IPS DF 6.9 (cell line): ENCODE measurements around the gene UBE2I.
A peak's percentile ranks its signal among the peaks of the same experiment; 100 is the strongest.

ENCODE experiments used
- DNase-seq: peaks from one replicate; pipeline ENCODE4 v3.0.0-alpha.2; 2013; ENCODE audit warnings: low read depth, low spot score
- H3K27ac ChIP-seq: one replicate; pipeline ENCODE4 v1.5.1; 2013; ENCODE audit warnings: low read length, control low read depth
- H3K27me3 ChIP-seq: 2 replicates; pipeline ENCODE4 v1.6.1; 2013; ENCODE audit warnings: mild to moderate bottlenecking, low read length; ENCODE audit not compliant: control insufficient read depth, insufficient read depth
- H3K36me3 ChIP-seq: 2 replicates; pipeline ENCODE4 v1.6.1; 2013; ENCODE audit warnings: low read length; ENCODE audit not compliant: control insufficient read depth, insufficient read depth
- H3K4me1 ChIP-seq: 2 replicates; pipeline ENCODE4 v1.6.1; 2013; ENCODE audit warnings: low read length; ENCODE audit not compliant: control insufficient read depth, insufficient read depth
- H3K4me3 ChIP-seq: 2 replicates; pipeline ENCODE4 v1.5.1; 2013; ENCODE audit warnings: mild to moderate bottlenecking, low read length
- H3K9me3 ChIP-seq: 2 replicates; pipeline ENCODE4 v1.6.1; 2013; ENCODE audit warnings: low read length, inconsistent platforms; ENCODE audit not compliant: control insufficient read depth, insufficient read depth
- whole genome bisulfite sequencing: extraction: QIAGEN DNeasy Blood & Tissue Kit; methylation state at CpG from one replicate; pipeline ENCODE4 v1.1.7; 2013; ENCODE audit warnings: mixed read lengths, missing lambda C conversion rate; ENCODE audit not compliant: insufficient read length, insufficient coverage; 5-methylcytosine and 5-hydroxymethylcytosine counted together

The UBE2I gene

DNA sequence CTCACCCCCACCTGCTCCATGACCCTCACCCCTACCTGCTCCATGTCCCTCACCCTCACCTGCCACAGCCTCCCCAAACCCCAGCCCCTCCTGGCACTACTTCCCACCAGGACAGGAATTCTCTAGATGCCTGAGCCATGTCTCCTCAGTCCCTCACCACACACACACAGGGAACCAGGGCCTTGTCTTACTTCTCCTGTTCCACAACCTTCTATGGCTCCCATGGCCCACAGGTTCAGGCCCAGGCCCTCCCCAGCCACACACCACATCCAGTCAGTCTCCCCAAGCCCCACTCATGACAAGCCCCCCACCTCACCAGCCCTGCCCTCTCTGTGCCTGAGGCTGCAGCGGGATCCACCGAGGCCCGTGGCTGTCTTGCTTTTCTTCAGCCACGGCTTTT lies 3.1 kb upstream of the UBE2I start:
- Histone ChIP-seq H3K27me3 (no peaks in the 10 kb centered on the region), H3K36me3 (no peaks in the 10 kb centered on the region), H3K4me1 (peaks cover 3% of the 10 kb centered on the region; the same call in 1 of the 2 replicates), H3K9me3 (no peaks in the 10 kb centered on the region), H3K4me3 (no peak overlapping the region), H3K27ac (no peak overlapping the region)
- WGBS: no CpG with 5 or more reads among the region's 4 CpGs
- DNase-seq: no peak

- DNase-seq: no peak
- H3K27me3 ChIP-seq: no peaks in the 10 kb centered on the region
- 100% methylated on average over 5 of the region's 43 CpGs for WGBS
- H3K9me3 ChIP-seq: no peaks in the 10 kb centered on the region
- H3K36me3 ChIP-seq: 0 out of 2 replicates have a peak, but pooled peaks cover 4% of the 10 kb centered on the region
- peak overlapping the region; percentile 94; the same call in 1 of the 2 replicates for H3K4me3 ChIP-seq
- H3K4me1 ChIP-seq: peaks cover 4% of the 10 kb centered on the region; the same call in 1 of the 2 replicates
- H3K27ac ChIP-seq: no peak overlapping the region
These were observed 1.1 kb upstream of the UBE2I start for GRCh38 chr16:1308036-1308976.

- no peaks in the 10 kb centered on the region for H3K27me3 ChIP-seq
- no peaks in the 10 kb centered on the region for H3K9me3 ChIP-seq
- no peak for DNase-seq
- peaks cover 22% of the 10 kb centered on the region for H3K36me3 ChIP-seq
- H3K27ac ChIP-seq: no peak overlapping the region
- H3K4me1 ChIP-seq: peaks cover 4% of the 10 kb centered on the region; the same call in 1 of the 2 replicates
- peak overlapping the region; percentile 94 for H3K4me3 ChIP-seq
- WGBS: no CpG with 5 or more reads among the region's 77 CpGs
These were observed 724 bp downstream of the UBE2I start for GRCh38 chr16:1309888-1310831.

GRCh38 chr16:1310832-1311200 lies 1.4 kb downstream of the UBE2I start:
- no peak overlapping the region for H3K27ac ChIP-seq
- no peak for DNase-seq
- no CpG with 5 or more reads among the region's 14 CpGs for WGBS

GRCh38 chr16:1311212-1311737 lies 1.8 kb downstream of the UBE2I start:
- peak overlapping the region; percentile 94; the same call in 1 of the 2 replicates for H3K4me3 ChIP-seq
- H3K27me3 ChIP-seq: no peaks in the 10 kb centered on the region
- DNase-seq: no peak
- WGBS: no CpG with 5 or more reads among the region's 13 CpGs
- H3K36me3 ChIP-seq: peaks cover 33% of the 10 kb centered on the region
- H3K4me1 ChIP-seq: peaks cover 4% of the 10 kb centered on the region; the same call in 1 of the 2 replicates
- no peak overlapping the region for H3K27ac ChIP-seq
- no peaks in the 10 kb centered on the region for H3K9me3 ChIP-seq

More at GRCh38 chr16:1310832-1311200, 1.4 kb downstream of the UBE2I start:
- Histone ChIP-seq H3K9me3 (no peaks in the 10 kb centered on the region), H3K36me3 (peaks cover 29% of the 10 kb centered on the region), H3K4me1 (peaks cover 4% of the 10 kb centered on the region; the same call in 1 of the 2 replicates), H3K27me3 (no peaks in the 10 kb centered on the region), H3K4me3 (peak overlapping the region; percentile 94; the same call in 1 of the 2 replicates)

DNA sequence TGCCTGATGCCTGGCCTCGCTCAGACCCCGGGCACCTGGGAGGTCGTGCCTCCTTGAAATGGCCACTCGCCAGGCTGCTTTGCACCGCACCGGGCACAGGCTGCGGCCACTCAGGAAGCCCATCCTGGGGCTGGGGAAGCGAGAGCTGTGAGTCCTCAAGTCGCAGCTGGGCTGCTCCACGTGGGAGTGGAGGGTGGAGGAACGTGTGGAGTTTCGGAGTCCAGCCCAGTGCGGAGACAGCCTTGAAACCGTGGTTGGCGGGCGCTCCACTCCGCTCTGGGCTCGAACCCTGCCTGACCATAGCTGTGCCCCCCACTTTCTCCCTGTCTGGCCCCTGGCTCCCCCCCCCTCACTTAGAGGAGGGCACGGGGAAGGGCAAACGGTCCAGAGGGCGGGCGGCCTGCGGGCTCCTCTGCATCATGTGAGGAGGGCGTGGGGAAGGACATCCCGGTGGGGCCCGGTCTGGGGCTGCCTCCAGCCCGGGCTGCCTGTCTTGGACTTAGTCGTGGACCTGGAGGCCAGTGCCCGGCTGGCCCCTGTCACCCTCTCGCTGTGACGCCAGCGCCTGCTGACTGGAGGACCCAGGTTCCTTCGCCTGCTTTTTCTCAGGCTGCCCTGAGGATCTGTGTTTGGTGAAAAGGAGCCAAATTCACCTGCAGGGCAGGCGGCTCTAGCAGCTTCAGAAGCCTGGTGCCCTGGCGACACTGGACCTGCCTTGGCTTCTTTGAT lies 2.5 kb downstream of the UBE2I start:
- Histone ChIP-seq H3K4me1 (peaks cover 4% of the 10 kb centered on the region; the same call in 1 of the 2 replicates), H3K9me3 (no peaks in the 10 kb centered on the region), H3K4me3 (no peak overlapping the region), H3K36me3 (peaks cover 35% of the 10 kb centered on the region), H3K27me3 (no peaks in the 10 kb centered on the region), H3K27ac (no peak overlapping the region)
- no CpG with 5 or more reads among the region's 35 CpGs for WGBS
- DNase-seq: no peak

DNA sequence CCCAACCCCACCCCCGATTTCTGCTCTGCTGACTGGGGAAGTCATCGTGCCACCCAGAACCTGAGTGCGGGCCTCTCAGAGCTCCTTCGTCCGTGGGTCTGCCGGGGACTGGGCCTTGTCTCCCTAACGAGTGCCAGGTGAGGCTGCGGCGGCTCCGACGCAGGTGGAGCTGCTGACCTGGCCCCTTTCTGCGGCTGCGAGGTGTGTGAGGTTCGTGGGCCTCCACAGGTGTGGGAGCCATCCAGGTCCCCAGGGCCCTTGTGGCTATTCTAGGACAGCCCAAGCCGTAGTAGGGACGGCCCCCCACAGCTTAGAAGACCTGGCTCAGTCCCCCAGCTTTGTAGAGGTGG lies 3.0 kb downstream of the UBE2I start:
- peaks cover 39% of the 10 kb centered on the region for H3K36me3 ChIP-seq
- no peaks in the 10 kb centered on the region for H3K9me3 ChIP-seq
- H3K4me1 ChIP-seq: peaks cover 4% of the 10 kb centered on the region; the same call in 1 of the 2 replicates
- DNase-seq: no peak
- WGBS: no CpG with 5 or more reads among the region's 16 CpGs
- no peak overlapping the region for H3K4me3 ChIP-seq
- no peaks in the 10 kb centered on the region for H3K27me3 ChIP-seq
- no peak overlapping the region for H3K27ac ChIP-seq

GRCh38 chr16:1312903-1313302 lies 3.5 kb downstream of the UBE2I start:
- no CpG with 5 or more reads among the region's 15 CpGs for WGBS
- Histone ChIP-seq H3K4me3 (no peak overlapping the region), H3K4me1 (peaks cover 4% of the 10 kb centered on the region; the same call in 1 of the 2 replicates), H3K9me3 (no peaks in the 10 kb centered on the region), H3K27me3 (no peaks in the 10 kb centered on the region), H3K27ac (no peak overlapping the region), H3K36me3 (peaks cover 43% of the 10 kb centered on the region)
- no peak for DNase-seq

GRCh38 chr16:1313721-1314369 lies 4.4 kb downstream of the UBE2I start:
- Histone ChIP-seq H3K9me3 (no peaks in the 10 kb centered on the region), H3K36me3 (peaks cover 51% of the 10 kb centered on the region), H3K4me3 (no peak overlapping the region), H3K27ac (no peak overlapping the region), H3K27me3 (no peaks in the 10 kb centered on the region), H3K4me1 (peaks cover 4% of the 10 kb centered on the region; the same call in 1 of the 2 replicates)
- WGBS: no CpG with 5 or more reads among the region's 38 CpGs
- DNase-seq: no peak
